Parathyroid adenoma (tissue), 2 donors: ENCODE data around the gene DDX55.

Source experiments
- H2AFZ ChIP-seq: fragments of 300-600 bp; sonication (generic); one replicate; pipeline ENCODE4 v1.7.0; 2017; ENCODE audit warnings: antibody characterized with exemption, mild to moderate bottlenecking
- H3K27ac ChIP-seq: fragments of 300-600 bp; sonication (generic); one replicate; pipeline ENCODE4 v1.7.0; 2017
- H3K27me3 ChIP-seq: fragments of 300-600 bp; sonication (generic); one replicate; pipeline ENCODE4 v1.7.0; 2017; ENCODE audit warnings: low read length; ENCODE audit not compliant: control insufficient read depth, insufficient read depth
- H3K36me3 ChIP-seq: fragments of 300-600 bp; sonication (generic); one replicate; pipeline ENCODE4 v1.7.0; 2017; ENCODE audit warnings: low read length; ENCODE audit not compliant: control insufficient read depth, insufficient read depth
- H3K4me1 ChIP-seq: fragments of 300-600 bp; sonication (generic); one replicate; pipeline ENCODE4 v1.7.0; 2017; ENCODE audit warnings: control low read depth
- H3K4me2 ChIP-seq: fragments of 300-600 bp; sonication (generic); one replicate; pipeline ENCODE4 v1.7.0; 2017; ENCODE audit warnings: low read length
- H3K4me3 ChIP-seq: fragments of 300-600 bp; sonication (generic); one replicate; pipeline ENCODE4 v1.7.0; 2017; ENCODE audit warnings: low read depth, low read length
- H3K79me2 ChIP-seq: fragments of 300-600 bp; sonication (generic); one replicate; pipeline ENCODE4 v1.7.0; 2017; ENCODE audit warnings: control low read depth
- H3K9ac ChIP-seq: fragments of 300-600 bp; sonication (generic); one replicate; pipeline ENCODE4 v1.7.0; 2017; ENCODE audit warnings: mild to moderate bottlenecking
- H3K9me3 ChIP-seq: fragments of 300-600 bp; sonication (generic); one replicate; pipeline ENCODE4 v1.7.0; 2017; ENCODE audit warnings: low read length; ENCODE audit not compliant: control insufficient read depth
- TF ChIP-seq, protein P1 (sequence below): fragments of 300-600 bp; sonication (generic); IDR thresholded peaks from one replicate; pipeline ENCODE4 v1.7.0; 2017; ENCODE audit warnings: antibody characterized with exemption, mild to moderate bottlenecking
- donor health status: primary hyperparathyroidism.

Gene DDX55

DNA sequence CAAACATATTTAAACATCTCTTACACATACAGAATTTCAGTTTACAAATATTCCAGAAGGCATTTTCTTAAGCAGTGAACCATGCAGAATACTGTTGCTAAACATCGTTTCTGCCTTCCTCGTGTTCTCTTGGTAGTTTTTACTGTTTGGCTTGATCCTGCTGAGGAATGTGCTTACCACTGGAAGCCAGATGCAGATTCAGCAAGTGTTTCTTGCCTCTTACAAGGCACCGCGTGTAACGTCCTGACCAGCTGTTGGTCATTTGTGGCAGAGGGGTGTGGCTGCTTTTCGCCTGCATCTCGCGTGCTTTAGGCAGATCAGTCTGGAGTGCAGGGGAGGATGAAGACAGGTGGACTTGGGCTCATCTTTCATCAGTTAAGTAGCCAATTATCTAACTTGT is 19.2 kb downstream of the DDX55 start:
- Histone ChIP-seq H3K4me2 (no peak overlapping the region), H3K4me3 (no peak overlapping the region), H3K79me2 (no peaks in the 10 kb centered on the region), H3K9ac (no peak overlapping the region), H3K4me1 (no peaks in the 10 kb centered on the region), H3K36me3 (no peaks in the 10 kb centered on the region), H3K9me3 (no peaks in the 10 kb centered on the region), H3K27me3 (no peaks in the 10 kb centered on the region), H2AFZ (no peak overlapping the region), H3K27ac (no peak overlapping the region)
- TF ChIP-seq, protein P1, sequence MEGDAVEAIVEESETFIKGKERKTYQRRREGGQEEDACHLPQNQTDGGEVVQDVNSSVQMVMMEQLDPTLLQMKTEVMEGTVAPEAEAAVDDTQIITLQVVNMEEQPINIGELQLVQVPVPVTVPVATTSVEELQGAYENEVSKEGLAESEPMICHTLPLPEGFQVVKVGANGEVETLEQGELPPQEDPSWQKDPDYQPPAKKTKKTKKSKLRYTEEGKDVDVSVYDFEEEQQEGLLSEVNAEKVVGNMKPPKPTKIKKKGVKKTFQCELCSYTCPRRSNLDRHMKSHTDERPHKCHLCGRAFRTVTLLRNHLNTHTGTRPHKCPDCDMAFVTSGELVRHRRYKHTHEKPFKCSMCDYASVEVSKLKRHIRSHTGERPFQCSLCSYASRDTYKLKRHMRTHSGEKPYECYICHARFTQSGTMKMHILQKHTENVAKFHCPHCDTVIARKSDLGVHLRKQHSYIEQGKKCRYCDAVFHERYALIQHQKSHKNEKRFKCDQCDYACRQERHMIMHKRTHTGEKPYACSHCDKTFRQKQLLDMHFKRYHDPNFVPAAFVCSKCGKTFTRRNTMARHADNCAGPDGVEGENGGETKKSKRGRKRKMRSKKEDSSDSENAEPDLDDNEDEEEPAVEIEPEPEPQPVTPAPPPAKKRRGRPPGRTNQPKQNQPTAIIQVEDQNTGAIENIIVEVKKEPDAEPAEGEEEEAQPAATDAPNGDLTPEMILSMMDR: no peak

GRCh38 chr12:123621619-123622530 is 20.0 kb downstream of the DDX55 start:
- TF ChIP-seq, protein P1: no peak
- Histone ChIP-seq H3K79me2 (no peaks in the 10 kb centered on the region), H3K36me3 (no peaks in the 10 kb centered on the region), H2AFZ (no peak overlapping the region), H3K4me2 (no peak overlapping the region), H3K27ac (no peak overlapping the region), H3K4me3 (no peak overlapping the region), H3K9me3 (no peaks in the 10 kb centered on the region), H3K27me3 (no peaks in the 10 kb centered on the region), H3K4me1 (no peaks in the 10 kb centered on the region), H3K9ac (no peak overlapping the region)

GRCh38 chr12:123633379-123634141 is 31.7 kb downstream of the DDX55 start, which contains the start of the genes EIF2B1 and GTF2H3:
Gene EIF2B1, minus strand, starts transcription at chr12:123633686. Its CDS starts 129 bp downstream, at chr12:123633557.
Gene GTF2H3, plus strand, starts transcription at chr12:123633829. Its CDS starts 31 bp downstream, at chr12:123633860.
- H3K27me3 ChIP-seq: no peaks in the 10 kb centered on the region
- H3K27ac ChIP-seq: peak within 1 kb of the TSS; percentile 80
- peak within 1 kb of the TSS; percentile 93 for H2AFZ ChIP-seq
- H3K4me2 ChIP-seq: peak within 1 kb of the TSS; percentile 68
- peak within 1 kb of the TSS; percentile 68 for H3K4me3 ChIP-seq
- H3K9me3 ChIP-seq: no peaks in the 10 kb centered on the region
- TF ChIP-seq, protein P1: no peak
- H3K36me3 ChIP-seq: no peaks in the 10 kb centered on the region
- H3K79me2 ChIP-seq: peaks cover 5% of the 10 kb centered on the region
- H3K4me1 ChIP-seq: peaks cover 3% of the 10 kb centered on the region
- peak within 1 kb of the TSS; percentile 38 for H3K9ac ChIP-seq

- H3K4me3 ChIP-seq: peak overlapping the region; percentile 68
- no peaks in the 10 kb centered on the region for H3K9me3 ChIP-seq
- H3K36me3 ChIP-seq: no peaks in the 10 kb centered on the region
- H3K27ac ChIP-seq: peak overlapping the region; percentile 80
- no peaks in the 10 kb centered on the region for H3K27me3 ChIP-seq
- TF ChIP-seq, protein P1: no peak
- H3K4me1 ChIP-seq: peaks cover 3% of the 10 kb centered on the region
- H3K79me2 ChIP-seq: peaks cover 5% of the 10 kb centered on the region
- peak overlapping the region; percentile 93 for H2AFZ ChIP-seq
- H3K4me2 ChIP-seq: peak overlapping the region; percentile 68
- H3K9ac ChIP-seq: peak overlapping the region; percentile 38
These were observed 32.3 kb downstream of the DDX55 start for GRCh38 chr12:123634142-123634561.
